NT2/D1 (cell line): ENCODE measurements around the gene TMED8.

Experiments used
- YY1 ChIP-seq: IDR thresholded peaks from 2 replicates; pipeline ENCODE4 v1.6.1; 2011; ENCODE audit not compliant: insufficient read length, insufficient read depth
- ZNF274 ChIP-seq: IDR thresholded peaks from 2 replicates; pipeline ENCODE4 v1.6.1; 2011; ENCODE audit warnings: mild to moderate bottlenecking, low read depth, low read length

DNA sequence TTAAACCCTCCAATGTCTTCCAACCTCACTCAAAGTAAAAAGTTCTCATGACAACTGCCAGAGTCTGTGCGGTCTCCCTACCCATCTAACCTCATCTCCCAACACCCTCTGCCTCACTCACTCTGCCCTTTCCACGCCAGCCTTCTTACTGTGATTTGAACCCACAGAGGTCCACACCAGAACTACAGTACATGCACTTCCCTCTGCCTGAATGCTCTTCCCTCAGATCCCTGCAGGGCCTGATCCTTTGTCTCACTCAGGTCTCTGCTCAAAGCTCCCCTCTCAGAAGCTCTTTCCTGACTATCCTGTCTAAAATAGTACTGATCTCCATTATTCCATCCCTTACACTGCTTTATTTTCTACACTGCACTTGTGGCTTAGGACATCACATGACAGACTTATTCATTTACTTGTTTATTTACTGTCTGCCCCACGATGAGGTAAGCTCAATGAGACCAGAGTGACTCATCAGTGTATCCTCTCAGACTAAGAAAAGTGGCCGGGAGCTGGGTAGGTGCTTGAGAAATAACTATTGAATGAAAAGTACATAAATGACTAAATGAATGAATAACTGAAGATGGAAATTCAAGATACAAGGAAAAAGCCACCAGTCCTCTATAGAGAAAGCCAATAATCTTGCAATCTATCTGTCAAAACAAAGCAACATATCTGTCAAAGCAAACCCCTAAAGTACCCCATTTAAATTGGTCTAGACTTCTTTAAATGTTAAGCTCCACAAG, 73.3 kb downstream of the TMED8 start:
- no peak for TF ChIP-seq YY1
- TF ChIP-seq ZNF274, result no peak
